NB4 (cell line): ENCODE data around the gene ZNF516.

Experiments used
- CTCF ChIP-seq: IDR thresholded peaks from one replicate; pipeline ENCODE4 v1.5.1; 2012; ENCODE audit warnings: low read depth, low read length
- MAX ChIP-seq: IDR thresholded peaks from 2 replicates; pipeline ENCODE4 v1.6.1; 2011; ENCODE audit warnings: low read depth, low read length
- MYC ChIP-seq: IDR thresholded peaks from 2 replicates; pipeline ENCODE4 v1.6.1; 2011; ENCODE audit warnings: low read depth, low read length
- POLR2A ChIP-seq: IDR thresholded peaks from 2 replicates; pipeline ENCODE4 v1.6.1; 2011; ENCODE audit warnings: mild to moderate bottlenecking; ENCODE audit not compliant: insufficient read length; ENCODE audit errors: extremely low read depth

- TF ChIP-seq POLR2A: no peak
- TF ChIP-seq MYC: no peak
- TF ChIP-seq CTCF: no peak
- TF ChIP-seq MAX: no peak
Measured at GRCh38 chr18:76471593-76471992, 23.4 kb downstream of the ZNF516 start.
